Central memory CD8-positive, alpha-beta T cell (primary cell): ENCODE data around the gene CPT1B.

Source experiments
- ATAC-seq: fragments of 150-1000 bp; cut with Tn5 transposase; replicated peaks from 2 replicates; pipeline ENCODE4 v1.10.0; 2022; ENCODE audit warnings: mild to moderate bottlenecking, moderate FRiP score, moderate number of reproducible peaks; ENCODE audit not compliant: poor library complexity, severe bottlenecking; ENCODE audit errors: extremely low read depth
- DNase-seq, 2 donors: peaks; one replicate each; pipeline ENCODE4 v3.0.0; 2021; ENCODE audit warnings: low spot score in 2 of 2
- H3K27ac Mint-ChIP-seq: one replicate; pipeline ENCODE4 v1.8.0; 2022; ENCODE audit warnings: low read depth, mild to moderate bottlenecking, moderate library complexity, mixed read lengths
- H3K27me3 Mint-ChIP-seq: one replicate; pipeline ENCODE4 v1.8.0; 2022; ENCODE audit warnings: mixed read lengths
- H3K36me3 Mint-ChIP-seq: one replicate; pipeline ENCODE4 v1.8.0; 2022; ENCODE audit warnings: mild to moderate bottlenecking, moderate library complexity, mixed read lengths; ENCODE audit not compliant: insufficient read depth
- H3K4me1 Mint-ChIP-seq: one replicate; pipeline ENCODE4 v1.8.0; 2022; ENCODE audit warnings: mixed read lengths
- H3K4me3 Mint-ChIP-seq: one replicate; pipeline ENCODE4 v1.8.0; 2022; ENCODE audit warnings: mild to moderate bottlenecking, moderate library complexity, mixed read lengths
- H3K9me3 Mint-ChIP-seq: one replicate; pipeline ENCODE4 v1.8.0; 2022; ENCODE audit warnings: mixed read lengths

The CPT1B gene

DNA sequence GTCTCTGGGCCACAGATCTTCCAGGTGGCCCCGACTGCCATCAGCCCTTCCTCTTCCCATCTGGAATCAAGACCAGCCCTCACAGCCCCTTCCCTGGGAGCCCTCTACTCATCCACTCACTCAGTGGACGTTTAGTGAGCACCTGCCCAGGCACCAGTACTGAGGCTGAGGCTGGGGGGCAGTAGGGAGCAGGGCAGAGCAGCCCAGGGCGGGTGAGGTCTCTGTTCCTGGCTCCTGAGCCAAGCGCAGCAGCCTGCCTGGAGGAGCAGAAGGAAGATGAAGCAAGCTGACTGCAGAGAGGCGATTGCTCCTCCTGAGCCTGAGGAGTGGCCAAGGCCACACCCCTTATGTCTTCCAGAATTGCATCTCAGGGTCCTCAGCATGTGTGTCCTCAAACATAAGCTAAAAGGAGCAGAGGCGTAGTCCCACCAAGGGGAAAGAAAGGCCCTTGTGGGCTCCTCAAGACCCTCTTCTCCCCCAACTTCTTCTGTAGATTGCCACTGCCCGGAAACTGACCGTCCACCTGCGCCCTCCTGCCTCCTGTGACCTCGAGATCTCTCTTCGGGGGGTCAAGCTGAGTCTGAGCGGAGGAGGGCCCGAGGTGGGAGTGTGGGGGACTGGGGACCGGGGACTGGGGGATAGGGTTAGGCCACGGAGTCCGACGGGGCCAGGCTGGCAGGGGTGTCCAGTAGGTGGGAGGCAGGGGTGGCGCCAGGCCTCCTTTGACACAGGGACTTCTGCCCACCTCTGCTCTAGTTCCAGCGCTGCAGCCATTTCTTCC lies 28.1 kb upstream of the CPT1B start:
- no peak for ATAC-seq
- no peak overlapping the region for H3K4me3 Mint-ChIP-seq
- no peaks in the 10 kb centered on the region for H3K9me3 Mint-ChIP-seq

DNA sequence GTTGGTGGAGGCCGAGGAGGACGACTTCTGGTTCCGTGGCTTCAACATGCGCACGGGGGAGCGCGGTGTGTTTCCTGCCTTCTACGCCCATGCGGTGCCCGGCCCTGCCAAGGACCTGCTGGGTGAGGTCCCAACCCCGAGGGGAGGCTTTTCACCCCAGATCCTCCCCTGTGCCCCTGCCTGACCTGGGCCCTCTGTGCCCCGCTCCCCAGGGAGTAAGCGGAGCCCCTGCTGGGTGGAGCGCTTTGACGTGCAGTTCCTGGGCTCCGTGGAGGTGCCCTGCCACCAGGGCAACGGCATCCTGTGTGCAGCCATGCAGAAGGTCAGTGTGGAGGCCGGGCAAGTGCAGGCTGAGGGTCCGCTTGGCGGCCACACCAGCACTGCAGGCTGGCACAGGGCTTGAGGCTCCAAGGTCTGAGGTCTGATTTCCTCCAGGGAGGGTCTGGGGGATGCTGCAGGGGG lies 27.4 kb upstream of the CPT1B start:
- H3K27ac Mint-ChIP-seq = no peak overlapping the region
- H3K4me1 Mint-ChIP-seq = peaks cover 10% of the 10 kb centered on the region
- DNase-seq (no peak), ATAC-seq (no peak)
- no peak overlapping the region for H3K4me3 Mint-ChIP-seq
- H3K27me3 Mint-ChIP-seq = peaks cover 61% of the 10 kb centered on the region
- H3K36me3 Mint-ChIP-seq = peaks cover 3% of the 10 kb centered on the region
- H3K9me3 Mint-ChIP-seq = no peaks in the 10 kb centered on the region

More for the DNA sequence above, 28.1 kb upstream of the CPT1B start:
- peaks cover 3% of the 10 kb centered on the region for H3K36me3 Mint-ChIP-seq
- peaks cover 10% of the 10 kb centered on the region for H3K4me1 Mint-ChIP-seq
- no peak for DNase-seq
- no peak overlapping the region for H3K27ac Mint-ChIP-seq
- peaks cover 64% of the 10 kb centered on the region for H3K27me3 Mint-ChIP-seq

DNA sequence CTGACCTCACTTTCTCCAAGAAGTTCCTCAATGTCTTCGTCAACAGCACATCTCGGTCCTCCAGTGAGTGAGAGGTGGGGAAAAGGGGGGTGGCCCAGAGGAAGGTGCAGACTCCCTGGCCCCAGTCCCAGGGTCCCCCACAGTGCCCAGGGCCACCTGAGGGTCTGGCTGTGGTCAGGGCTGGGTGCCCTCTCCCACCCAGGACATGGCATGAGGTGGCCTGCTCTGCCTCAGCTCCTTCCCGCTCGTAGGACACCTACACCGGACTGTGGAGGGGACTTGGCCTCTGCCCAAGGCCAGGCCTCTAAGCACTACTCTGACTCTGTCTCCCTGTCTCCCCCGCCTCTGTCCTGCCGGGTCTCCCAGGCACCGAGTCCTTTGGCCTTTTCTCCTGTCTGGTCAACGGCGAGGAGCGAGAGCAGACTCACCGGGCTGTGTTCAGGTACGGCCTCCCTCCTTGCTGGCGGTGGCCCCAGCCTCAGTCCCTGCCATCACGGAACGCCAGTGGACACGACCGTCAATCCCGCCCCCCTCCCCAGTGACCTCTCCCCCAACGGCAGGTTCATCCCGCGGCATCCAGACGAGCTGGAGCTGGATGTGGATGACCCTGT lies 26.9 kb upstream of the CPT1B start:
- ATAC-seq (no peak), DNase-seq (no peak)
- Mint-ChIP-seq H3K4me3 (no peak overlapping the region), H3K27ac (no peak overlapping the region), H3K36me3 (peaks cover 3% of the 10 kb centered on the region), H3K27me3 (peaks cover 58% of the 10 kb centered on the region), H3K9me3 (no peaks in the 10 kb centered on the region), H3K4me1 (peaks cover 10% of the 10 kb centered on the region)

DNA sequence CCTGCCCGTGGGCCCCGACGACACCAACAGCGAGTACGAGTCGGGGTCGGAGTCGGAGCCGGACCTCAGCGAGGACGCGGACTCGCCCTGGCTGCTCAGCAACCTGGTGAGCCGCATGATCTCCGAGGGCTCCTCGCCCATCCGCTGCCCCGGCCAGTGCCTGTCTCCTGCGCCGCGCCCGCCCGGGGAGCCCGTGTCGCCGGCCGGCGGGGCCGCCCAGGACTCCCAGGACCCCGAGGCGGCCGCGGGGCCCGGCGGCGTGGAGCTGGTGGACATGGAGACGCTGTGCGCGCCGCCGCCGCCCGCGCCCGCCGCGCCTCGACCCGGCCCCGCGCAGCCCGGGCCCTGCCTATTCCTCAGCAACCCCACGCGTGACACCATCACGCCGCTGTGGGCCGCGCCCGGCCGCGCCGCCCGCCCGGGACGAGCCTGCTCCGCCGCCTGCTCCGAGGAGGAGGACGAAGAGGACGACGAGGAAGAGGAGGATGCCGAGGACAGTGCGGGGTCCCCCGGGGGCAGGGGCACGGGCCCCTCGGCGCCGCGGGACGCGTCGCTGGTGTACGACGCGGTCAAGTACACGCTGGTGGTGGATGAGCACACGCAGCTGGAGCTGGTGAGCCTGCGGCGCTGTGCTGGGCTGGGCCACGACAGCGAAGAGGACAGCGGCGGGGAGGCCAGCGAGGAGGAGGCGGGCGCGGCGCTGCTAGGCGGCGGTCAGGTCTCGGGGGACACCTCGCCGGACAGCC lies 26.2 kb upstream of the CPT1B start:
- H3K4me1 Mint-ChIP-seq = peaks cover 10% of the 10 kb centered on the region
- DNase-seq (no peak), ATAC-seq (no peak)
- H3K27ac Mint-ChIP-seq = no peak overlapping the region
- peaks cover 58% of the 10 kb centered on the region for H3K27me3 Mint-ChIP-seq
- no peak overlapping the region for H3K4me3 Mint-ChIP-seq
- H3K36me3 Mint-ChIP-seq = peaks cover 3% of the 10 kb centered on the region
- H3K9me3 Mint-ChIP-seq = no peaks in the 10 kb centered on the region

DNA sequence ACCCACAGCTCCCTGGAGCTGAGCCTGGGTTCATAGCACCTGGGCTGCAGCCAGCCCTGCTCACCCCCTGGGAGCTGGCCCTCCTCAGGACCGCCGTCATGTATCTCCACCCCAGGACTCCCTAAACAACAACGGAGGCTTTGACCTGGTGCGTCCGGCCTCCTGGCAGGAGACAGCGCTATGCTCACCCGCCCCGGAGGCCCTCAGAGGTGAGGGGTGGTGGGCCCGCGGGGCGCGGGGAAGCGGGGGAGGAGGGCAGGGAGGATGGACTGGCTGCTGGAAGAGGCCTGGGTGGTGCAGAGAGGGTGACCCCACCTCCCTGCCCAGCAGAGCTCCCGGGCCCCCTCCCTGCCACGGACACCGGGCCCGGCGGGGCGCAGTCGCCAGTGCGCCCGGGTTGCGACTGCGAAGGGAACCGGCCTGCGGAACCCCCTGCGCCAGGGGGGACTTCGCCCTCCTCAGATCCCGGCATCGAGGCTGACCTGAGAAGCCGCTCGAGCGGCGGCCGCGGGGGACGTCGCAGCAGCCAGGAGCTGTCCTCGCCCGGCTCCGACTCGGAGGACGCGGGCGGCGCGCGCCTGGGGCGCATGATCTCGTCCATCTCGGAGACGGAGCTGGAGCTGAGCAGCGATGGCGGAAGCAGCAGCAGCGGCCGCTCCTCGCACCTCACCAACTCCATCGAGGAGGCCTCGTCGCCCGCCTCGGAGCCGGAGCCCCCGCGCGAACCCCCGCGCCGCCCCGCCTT lies 25.5 kb upstream of the CPT1B start:
- Mint-ChIP-seq H3K27ac (no peak overlapping the region), H3K4me1 (peaks cover 10% of the 10 kb centered on the region), H3K4me3 (no peak overlapping the region), H3K36me3 (peaks cover 5% of the 10 kb centered on the region), H3K27me3 (peaks cover 52% of the 10 kb centered on the region), H3K9me3 (no peaks in the 10 kb centered on the region)
- DNase-seq (no peak), ATAC-seq (no peak)

DNA sequence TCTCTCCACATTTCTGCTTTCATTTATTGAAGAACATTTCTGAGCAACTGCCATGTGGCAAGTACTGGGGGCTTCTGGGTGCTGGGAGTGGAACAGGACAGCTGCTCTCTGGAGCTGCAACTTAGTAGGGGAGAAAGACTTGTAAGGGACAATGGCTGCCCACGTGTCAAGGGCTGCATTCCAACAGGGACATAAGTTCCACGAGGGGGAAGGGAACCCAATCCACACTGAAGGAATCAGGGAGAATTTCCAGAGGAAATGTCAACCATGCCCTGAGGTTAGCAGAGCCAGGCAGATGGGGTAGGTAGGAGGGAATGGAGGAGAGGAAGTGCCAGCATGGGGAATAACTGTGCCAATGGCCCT lies 24.1 kb upstream of the CPT1B start:
- H3K9me3 Mint-ChIP-seq = no peaks in the 10 kb centered on the region
- H3K36me3 Mint-ChIP-seq = peaks cover 5% of the 10 kb centered on the region
- peaks cover 10% of the 10 kb centered on the region for H3K4me1 Mint-ChIP-seq
- peak overlapping the region; percentile 72 for H3K4me3 Mint-ChIP-seq
- ATAC-seq (no peak), DNase-seq (no peak)
- H3K27me3 Mint-ChIP-seq = peaks cover 45% of the 10 kb centered on the region
- H3K27ac Mint-ChIP-seq = no peak overlapping the region

DNA sequence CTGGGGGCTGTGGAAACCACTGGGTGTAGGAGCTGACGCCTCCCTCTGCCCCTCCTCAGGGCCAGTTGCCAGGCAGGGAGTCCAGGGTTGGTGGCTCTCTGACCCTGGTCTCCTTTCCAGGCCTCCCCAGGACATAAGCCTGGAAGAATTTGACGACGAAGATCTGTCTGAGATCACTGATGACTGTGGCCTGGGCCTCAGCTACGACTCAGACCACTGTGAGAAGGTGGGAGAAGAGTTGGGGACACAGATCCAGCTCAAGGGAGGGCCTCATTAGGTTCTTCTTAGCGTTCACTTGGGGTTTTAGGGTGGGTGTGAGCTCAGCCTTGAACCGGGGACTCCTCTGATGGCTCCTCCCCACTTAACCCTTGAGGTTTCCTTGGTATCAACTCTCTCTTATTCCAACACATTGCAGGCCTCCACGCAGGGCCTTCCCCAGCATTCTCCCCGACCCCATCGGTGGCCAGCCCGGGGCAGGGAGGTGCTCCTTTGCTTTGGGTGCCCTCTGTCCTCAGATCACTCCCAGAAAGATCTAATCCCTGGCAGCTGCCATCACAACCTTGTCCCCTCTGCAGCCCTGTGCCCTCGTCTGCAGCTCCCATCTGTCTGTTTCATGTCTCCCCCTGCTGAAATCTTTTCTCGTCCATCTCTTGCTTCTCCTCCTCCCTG lies 23.6 kb upstream of the CPT1B start:
- peaks cover 10% of the 10 kb centered on the region for H3K4me1 Mint-ChIP-seq
- H3K4me3 Mint-ChIP-seq = peak overlapping the region; percentile 72
- H3K27ac Mint-ChIP-seq = no peak overlapping the region
- ATAC-seq = no peak
- H3K27me3 Mint-ChIP-seq = peaks cover 40% of the 10 kb centered on the region
- H3K9me3 Mint-ChIP-seq = no peaks in the 10 kb centered on the region
- DNase-seq = no peak
- H3K36me3 Mint-ChIP-seq = peaks cover 5% of the 10 kb centered on the region

DNA sequence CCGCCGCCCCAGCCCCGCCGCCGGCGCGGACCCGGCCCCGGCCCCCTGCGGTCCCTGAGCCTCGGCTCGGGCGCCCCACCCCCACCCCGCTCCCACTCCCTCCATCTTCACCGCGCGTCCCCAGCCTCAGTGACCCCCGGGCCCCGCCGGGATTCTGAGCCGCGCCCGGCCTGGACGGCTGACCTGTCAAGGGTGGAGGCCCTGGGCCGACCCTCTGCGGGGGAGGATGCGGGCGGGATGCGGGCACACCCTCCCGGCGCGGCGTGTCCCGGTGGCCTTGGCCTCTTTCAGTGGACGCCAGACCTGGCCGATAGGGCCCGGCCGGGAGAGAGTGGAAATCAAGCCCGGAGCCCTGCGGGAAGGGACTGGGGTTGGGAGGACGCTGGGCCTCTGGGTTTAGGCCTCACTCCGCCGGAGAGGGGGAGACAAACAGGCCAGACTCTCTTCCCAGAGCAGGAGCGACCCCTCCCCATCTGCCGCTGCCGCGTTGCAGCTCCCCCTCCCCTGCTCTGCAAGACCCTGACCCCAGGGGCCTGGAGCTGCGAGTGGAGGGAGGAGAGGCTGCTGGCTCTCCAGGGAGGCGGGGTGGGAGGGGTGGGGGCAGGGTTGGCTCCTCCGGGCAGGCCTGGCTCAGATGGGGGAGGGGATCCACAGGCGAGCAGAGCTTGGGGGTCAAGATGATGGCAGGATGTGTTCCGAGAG lies 22.9 kb upstream of the CPT1B start:
- Mint-ChIP-seq H3K4me1 (peaks cover 10% of the 10 kb centered on the region), H3K36me3 (peaks cover 5% of the 10 kb centered on the region), H3K27ac (no peak overlapping the region), H3K4me3 (peak overlapping the region; percentile 72), H3K9me3 (no peaks in the 10 kb centered on the region), H3K27me3 (peaks cover 33% of the 10 kb centered on the region)
- DNase-seq = no peak
- no peak for ATAC-seq

DNA sequence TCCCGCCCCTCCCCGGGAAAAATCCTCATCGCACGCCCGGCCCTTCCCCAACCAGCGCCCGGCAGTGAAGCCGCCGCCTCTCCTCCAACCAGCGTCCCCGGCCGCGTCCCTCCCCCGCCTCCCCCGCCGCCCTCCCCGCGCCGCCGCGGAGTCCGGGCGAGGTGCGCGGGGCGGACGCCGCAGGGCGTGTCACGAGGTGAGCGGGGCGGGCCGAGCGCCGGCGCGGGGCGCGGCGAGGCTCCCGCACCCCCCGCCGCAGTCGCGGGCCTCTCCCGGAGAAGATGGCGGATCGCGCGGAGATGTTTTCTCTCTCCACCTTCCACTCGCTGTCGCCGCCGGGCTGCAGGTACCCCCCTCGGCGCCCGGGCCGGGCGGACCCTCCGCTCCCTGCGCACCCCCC lies 22.3 kb upstream of the CPT1B start, which contains the start of gene MAPK8IP2:
MAPK8IP2 (plus strand) TSS at position 256 of the 400 bp plus-strand sequence; CDS start at position 282, 26 bp downstream.
- H3K27me3 Mint-ChIP-seq = peaks cover 31% of the 10 kb centered on the region
- ATAC-seq (no peak), DNase-seq (no peak)
- H3K4me1 Mint-ChIP-seq = peaks cover 10% of the 10 kb centered on the region
- peak within 1 kb of the TSS; percentile 72 for H3K4me3 Mint-ChIP-seq
- H3K36me3 Mint-ChIP-seq = peaks cover 5% of the 10 kb centered on the region
- H3K9me3 Mint-ChIP-seq = no peaks in the 10 kb centered on the region
- no peak within 1 kb of the TSS for H3K27ac Mint-ChIP-seq

DNA sequence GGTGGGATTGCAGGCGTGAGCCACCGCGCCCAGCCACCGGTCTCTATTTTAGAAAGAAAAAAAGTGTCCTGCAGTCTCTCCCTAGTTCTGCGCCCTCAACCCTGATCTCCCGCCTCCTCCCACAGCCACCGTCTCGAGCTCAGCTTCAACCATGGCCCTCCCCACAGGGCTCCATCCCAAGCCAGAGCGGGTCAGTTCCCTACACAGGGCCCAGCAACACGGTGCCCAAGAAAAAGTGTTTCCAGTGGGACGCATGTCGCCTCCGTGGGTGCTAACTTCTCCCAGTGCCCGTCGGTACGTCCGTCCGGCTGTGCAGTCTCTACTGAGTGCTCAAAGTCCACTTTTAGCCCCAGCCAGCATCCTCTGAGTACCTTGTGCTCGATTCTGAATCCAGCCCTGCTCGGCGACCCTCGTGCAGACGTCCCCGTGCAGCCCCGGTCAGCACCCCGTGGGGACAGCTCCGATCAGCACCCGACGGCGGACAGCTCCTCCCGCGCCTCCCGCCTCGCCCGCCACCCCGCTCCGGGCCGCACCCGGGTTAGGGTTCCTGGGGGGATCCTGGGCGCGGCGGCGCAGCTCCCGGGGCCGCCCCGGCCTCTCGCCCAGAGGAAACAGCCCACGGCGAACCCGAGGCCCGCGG lies 21.7 kb upstream of the CPT1B start:
- peak; percentile 59 to 65 for DNase-seq
- ATAC-seq = peak; percentile 70
- no peaks in the 10 kb centered on the region for H3K9me3 Mint-ChIP-seq
- peaks cover 10% of the 10 kb centered on the region for H3K4me1 Mint-ChIP-seq
- H3K36me3 Mint-ChIP-seq = peaks cover 5% of the 10 kb centered on the region
- H3K27ac Mint-ChIP-seq = no peak overlapping the region
- peak overlapping the region; percentile 20 for H3K4me3 Mint-ChIP-seq
- peaks cover 31% of the 10 kb centered on the region for H3K27me3 Mint-ChIP-seq

DNA sequence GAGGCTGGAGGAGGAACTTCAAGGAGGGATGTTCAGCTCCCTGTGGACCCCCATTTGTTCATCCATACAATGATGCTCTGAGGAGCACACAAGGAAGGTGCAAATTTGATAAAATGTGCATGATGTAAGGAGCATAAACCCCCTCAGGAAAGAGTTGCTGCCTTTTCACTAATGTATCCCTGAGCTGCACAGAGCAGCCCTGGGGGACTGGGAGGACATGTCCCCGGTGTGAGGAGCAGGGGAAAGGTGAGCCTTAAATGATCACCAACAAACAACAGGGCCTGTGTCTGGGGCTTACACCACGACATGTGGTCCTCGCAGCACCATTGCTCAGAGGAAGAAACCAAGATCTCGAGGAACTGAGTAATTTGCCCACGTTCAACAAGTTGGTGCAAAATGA lies 18.9 kb upstream of the CPT1B start:
- peaks cover 7% of the 10 kb centered on the region for H3K4me1 Mint-ChIP-seq
- peaks cover 18% of the 10 kb centered on the region for H3K27me3 Mint-ChIP-seq
- H3K9me3 Mint-ChIP-seq = no peaks in the 10 kb centered on the region
- no peak overlapping the region for H3K27ac Mint-ChIP-seq
- no peak overlapping the region for H3K4me3 Mint-ChIP-seq
- no peak for DNase-seq
- no peak for ATAC-seq
- H3K36me3 Mint-ChIP-seq = peaks cover 3% of the 10 kb centered on the region
